Measurements from ENCODE around the gene LYPD3.

The LYPD3 gene

DNA sequence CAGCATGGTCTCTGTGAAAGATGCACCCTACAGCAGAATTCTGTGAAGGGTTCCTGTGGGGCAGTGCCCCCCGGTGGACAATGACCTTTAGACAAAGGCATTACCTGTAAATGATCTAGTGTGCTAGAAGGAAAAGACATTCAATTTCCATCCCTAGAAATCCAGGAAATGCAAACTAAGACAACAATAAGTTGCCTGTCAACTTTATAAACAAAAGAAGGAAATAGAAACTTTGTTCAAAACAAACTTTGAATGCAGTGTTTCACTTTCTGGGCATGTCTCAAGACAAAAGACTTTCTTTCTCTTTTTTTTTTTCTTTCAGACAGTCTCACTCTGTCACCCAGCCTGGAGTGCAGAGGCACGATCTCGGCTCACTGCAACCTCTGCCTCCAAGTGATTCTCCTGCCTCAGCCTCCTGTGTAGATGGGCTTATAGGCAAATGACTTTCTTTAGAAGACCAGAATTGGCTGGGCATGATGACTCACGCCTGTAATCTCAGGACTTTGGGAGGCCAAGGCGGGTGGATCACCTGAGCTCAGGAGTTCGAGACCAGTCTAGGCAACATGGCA, 35.2 kb downstream of the LYPD3 start:
- peak in 1 of 4 experiments; percentile 9 for DNase-seq

DNA sequence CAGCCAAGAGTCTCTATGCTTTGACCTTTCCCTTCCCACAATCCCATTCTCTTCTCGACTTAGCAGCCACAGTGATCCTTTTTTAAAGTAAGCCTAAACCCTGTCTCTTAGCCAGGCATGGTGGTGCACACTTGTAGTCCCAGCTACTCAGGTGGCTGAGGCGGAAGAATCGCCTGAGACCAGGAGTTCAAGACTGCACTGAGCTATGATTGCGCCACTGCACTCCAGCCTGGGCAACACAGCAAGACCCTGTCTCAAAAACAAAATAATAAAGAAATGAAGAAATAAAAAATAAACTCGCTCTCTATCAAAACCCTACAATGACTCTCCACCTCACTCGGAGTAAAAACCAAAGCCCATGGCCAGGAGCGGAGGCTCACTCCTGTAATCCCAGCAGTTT, 36.0 kb downstream of the LYPD3 start:
- no peak for DNase-seq

DNA sequence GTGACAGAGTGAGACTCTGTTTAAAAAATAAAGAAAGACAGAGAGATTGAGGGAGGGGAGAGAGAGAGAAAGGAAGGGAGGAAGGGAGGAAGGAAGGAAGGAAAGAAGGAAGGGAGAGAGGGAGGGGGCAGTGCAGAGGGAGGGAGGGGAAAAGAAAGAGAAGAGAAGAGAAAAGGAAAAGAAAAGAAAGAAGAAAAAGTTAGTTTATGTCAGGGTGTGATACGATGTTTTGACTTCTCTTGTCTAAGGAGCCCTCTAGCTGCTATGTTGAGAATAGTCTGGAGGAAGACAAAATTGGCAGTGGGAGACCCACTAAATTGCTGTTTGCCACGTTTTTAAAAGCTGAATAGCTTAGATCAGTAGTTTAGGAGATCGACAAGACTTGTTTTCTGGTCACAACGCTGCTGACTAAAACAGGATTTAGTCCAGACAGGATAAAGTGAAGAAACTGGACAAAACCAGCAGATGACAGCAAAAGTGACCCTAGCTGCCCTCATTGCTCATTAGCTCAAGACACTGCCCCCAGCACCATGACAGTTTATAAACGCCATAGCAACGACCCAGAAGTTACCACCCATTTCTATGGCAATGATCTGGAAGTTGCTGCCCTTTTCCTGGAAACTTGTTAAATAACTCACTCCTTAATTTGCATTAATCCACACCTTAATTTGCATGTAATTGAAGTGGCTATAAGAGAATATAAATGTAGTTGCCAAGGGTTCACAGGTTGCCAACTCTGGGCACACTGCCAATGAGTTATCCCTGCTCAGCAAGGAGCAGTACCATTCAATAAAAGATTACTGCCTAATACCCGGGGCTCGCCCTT, 39.6 kb downstream of the LYPD3 start:
- no peak for DNase-seq

DNA sequence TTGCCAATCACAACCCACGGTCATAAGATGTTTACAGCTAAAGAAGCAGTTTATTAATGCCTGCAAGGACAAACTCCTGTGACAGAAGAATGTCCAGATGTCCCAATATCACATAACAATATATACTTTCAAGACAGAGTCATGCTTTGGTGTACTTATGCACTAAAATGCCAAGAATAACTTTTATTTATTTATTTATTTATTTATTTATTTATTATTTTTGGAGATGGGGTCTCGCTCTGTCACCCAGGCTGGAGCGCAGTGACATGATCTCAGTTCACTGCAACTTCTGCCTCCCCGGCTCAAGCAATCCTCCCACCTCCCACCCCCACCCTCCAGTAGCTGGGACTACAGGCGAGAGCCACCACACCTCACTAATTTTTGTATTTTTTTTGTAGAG, 41.6 kb downstream of the LYPD3 start:
- no peak for DNase-seq

DNA sequence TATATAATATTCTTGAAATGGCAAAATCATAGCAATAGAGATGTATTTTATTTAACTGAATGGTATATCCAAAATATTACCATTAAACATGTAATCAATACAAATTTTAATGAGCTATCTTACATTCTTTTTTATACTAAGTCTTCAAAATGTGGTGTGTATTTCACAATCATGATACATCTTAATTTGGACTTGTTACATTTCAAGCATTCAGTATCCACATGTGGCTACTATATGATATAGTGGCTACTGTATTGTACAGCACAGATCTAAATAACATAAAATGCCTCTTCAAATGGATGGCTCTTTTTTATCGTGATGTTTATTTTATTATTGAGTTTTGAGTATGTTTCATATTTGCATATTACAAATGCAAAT, 42.7 kb downstream of the LYPD3 start:
- no peak for DNase-seq

DNA sequence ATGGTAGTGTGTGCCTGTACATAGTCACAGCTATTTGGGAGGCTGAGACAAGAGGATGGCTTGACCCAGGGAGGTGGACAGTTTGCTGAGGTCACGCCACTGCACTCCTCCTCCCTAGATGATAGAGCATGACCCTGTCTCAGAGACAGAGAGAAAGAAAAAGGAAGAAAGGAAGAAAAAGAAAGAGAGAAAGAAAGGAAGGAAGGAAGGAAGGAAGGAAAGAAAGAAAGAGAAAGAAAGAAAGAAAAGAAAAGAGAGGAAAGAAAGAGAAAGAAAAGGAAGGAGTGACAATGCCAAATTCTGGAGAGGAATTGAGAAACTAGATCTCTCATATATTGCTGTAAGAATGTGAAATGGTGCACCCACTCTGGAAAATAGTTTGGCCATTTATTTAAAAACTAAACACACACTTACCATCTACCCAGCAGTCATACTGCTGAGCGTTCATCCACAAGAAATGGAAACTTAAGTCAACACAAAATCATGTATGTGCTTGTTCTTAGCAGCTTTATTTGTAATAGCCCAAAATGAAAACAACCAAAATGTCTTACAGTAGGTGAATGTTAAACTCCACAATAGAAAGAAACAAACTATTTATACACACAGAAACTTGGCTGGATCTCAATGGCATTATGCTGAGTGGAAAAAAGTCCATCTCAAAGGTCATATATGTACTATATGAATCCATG, 43.3 kb downstream of the LYPD3 start:
- no peak for DNase-seq

DNA sequence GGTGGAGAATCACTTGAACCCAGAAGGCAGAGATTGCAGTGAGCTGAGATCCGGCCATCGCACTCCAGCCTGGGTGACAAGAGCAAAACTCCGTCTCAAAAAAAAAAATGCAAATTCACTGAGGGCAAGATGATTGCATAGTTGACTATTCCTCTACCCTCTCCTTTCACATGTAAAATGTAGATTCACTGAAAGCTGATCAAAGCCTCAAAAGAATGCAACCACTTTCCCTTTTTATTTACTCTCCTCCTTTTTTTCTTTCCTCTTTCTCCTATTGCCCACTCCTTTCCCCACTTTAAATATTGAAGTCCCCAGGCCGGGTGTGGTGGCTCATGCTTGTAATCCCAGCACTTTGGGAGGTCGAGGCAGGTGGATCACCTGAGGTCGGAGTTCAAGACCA, 44.5 kb downstream of the LYPD3 start:
- DNase-seq, result no peak

DNA sequence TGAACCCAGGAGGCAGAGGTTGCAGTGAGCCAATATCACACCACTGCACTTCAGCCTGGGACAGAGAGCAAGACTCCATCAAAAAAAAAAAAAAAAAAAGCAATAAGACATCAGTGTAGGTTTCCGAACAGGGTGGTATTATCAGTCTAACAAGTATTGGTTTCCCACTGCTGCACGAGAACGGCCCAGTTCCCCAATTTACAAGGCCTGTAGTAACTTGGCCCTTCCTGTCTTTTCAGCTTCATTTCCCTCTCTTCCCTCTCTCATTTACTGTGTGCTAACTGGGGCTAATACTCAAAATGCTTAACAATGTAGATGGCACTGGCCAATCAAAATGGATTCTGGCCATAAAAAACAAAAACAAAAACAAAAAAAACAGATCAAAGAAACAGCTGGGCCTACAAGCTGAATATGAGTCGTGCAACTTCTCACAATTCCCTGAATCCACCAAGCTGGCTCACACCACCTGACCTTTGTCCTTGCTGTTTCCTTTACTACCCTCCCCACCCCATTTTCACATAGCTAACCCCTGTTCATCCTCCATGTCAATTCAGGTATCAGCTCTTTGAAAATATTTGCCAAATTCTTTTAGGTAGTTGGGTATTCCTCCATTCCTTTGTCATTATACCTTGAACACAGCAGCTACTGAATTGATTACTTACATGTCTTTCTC, 48.3 kb downstream of the LYPD3 start:
- no peak for DNase-seq

DNA sequence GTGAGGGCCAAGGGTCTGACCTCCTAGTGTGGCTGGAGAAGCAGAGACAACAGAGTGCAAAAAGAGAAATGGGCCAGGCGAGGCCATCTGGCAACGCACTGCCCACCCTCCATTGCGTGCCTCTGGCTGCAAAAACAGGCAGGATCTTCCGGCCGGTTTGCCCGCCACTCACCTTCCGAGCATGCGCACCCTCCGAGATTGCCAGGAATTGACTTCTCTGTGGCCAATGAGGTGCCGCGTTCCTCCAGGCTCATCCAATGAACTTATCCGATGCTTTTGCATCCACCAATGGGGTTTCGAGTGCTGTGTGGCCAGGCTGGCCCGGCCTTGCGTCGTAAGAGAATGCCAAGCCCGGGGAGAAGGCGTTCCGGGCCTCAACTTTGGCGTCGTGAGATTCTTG, 50.9 kb downstream of the LYPD3 start, which contains the start of gene TEX101:
TEX101 (plus strand) TSS at position 337 of the 400 bp plus-strand sequence. CDS start 1,030 bp downstream, outside the sequence.
- no peak for DNase-seq

DNA sequence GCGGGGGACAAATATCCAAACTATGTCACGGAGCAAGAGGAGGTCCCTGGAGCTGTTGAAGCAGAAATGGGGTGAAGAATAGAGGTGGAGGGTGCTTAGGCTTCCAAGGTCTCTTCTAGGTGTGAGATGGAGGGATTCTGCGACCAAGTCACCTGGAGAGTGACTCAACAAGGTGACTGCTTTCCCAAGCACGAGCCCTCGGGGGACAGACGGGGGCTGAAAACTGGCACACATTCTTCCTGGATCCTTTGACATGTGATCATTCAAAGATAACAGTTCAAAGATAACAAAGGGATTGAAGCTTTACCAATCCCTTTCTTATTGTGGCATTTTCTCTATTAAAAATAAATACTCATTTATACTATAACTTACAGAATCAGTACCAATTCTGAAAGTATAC, 53.0 kb downstream of the LYPD3 start:
- no peak for DNase-seq
